Measurements from ENCODE around the gene ZFPL1. TPM values are rescaled to one million over a fixed set of nuclear protein-coding genes. Genes with fewer than 3 reads are reported as not detected.

The ZFPL1 gene
- total RNA-seq, 2 experiments from 2014 or later: 38.4 to 43.9 TPM

DNA sequence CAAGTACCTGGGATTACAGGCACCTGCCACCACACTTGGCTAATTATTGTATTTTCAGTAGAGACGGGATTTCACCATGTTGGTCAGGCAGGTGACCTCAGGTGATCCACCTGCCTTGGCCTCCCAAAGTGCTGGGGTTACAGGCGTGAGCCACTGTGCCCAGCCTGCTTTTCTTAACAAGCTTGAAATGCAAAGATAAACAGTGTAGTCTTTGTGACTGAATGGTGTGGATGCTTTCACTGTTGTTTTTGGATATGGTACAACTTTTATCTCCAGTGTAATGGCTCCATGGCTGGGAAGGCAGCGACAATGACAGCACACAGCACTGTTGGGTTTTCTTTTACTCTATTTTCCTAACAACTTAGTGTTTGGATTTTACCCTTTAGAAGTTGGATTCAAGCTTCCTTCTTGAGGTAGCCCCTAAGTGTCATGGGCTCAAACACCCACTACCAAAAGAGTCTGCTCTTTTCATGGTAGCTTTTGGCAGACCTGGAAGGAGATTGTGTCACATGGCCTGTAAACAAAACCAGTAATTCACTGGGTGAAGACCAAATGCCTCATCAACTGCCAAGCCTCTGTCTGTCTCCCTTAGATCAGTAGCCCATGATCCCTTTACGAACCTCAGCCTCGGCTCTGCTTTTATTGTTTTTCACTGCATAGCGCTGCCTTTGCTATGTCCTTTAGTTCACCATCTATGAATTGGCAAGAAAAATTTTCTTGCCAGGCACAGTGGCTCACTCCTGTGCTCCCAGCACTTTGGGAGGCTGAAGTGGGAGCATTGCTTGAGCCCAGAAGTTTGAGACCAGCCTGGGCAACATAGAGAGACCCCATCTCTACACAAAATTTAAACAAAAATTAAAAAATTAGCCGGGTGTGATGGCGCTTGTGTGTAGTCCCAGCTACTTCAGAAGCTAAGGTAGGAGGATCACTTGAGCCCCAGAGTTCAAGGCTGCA lies 18.4 kb downstream of the ZFPL1 start:
- TF ChIP-seq CTCF (conservative IDR thresholded peaks at IDR 0.05; ENCODE audit: low read length) (no peak), EZH2phosphoT487 (IDR thresholded peaks at IDR 0.05; ENCODE audit: borderline replicate concordance, low read depth, low read length) (no peak)
- POLR2A ChIA-PET: interaction anchor here (1.2 kb wide), 2 partner anchors 19 to 98 kb away, joined by 3 to 4 read pairs; no protein-coding TSS in a partner anchor

GRCh38 chr11:65103476-65103875 lies 19.5 kb downstream of the ZFPL1 start:
- BruUV-seq (replicated peaks): no TSS peak
- no peak overlapping the region for H3K27ac ChIP-seq (ENCODE audit: low read depth, low read length, poor library complexity, severe bottlenecking)
- no peaks in the 10 kb centered on the region for H3K9me3 ChIP-seq (ENCODE audit: low read length)
- no peak for DNase-seq (ENCODE audit: low spot score)
- H3K4me2 ChIP-seq (ENCODE audit: low read length): no peak overlapping the region
- peaks cover 9% of the 10 kb centered on the region for H3K79me2 ChIP-seq (ENCODE audit: insufficient read depth, low read depth, low read length)
- H3K9me2 ChIP-seq (ENCODE audit: insufficient read depth, low read length): no peaks in the 10 kb centered on the region
- H3K4me3 ChIP-seq (ENCODE audit: low read depth, low read length, poor library complexity, severe bottlenecking): no peak overlapping the region
- TF ChIP-seq CTCF (conservative IDR thresholded peaks at IDR 0.05; ENCODE audit: low read length): no peak
- no peak for TF ChIP-seq EZH2phosphoT487 (IDR thresholded peaks at IDR 0.05; ENCODE audit: borderline replicate concordance, low read depth, low read length)
- POLR2A ChIA-PET: interaction anchor here (1.2 kb wide), 2 partner anchors 20 to 99 kb away, joined by 3 to 4 read pairs; no protein-coding TSS in a partner anchor
- no peaks in the 10 kb centered on the region for H3K4me1 ChIP-seq (ENCODE audit: insufficient read depth, low read length, poor library complexity, severe bottlenecking)
- H3K36me3 ChIP-seq (ENCODE audit: insufficient read depth, low read length): peaks cover 27% of the 10 kb centered on the region
- CTCF ChIA-PET (ENCODE audit: unreplicated experiment): no interaction called here
- H2AFZ ChIP-seq (ENCODE audit: low read length): no peak overlapping the region
- intact Hi-C loops (cut with micrococcal nuclease; ENCODE audit: unreplicated experiment): no loop called here
- no peaks in the 10 kb centered on the region for H4K20me1 ChIP-seq (ENCODE audit: insufficient read depth, low read length)

More for the DNA sequence above, 18.4 kb downstream of the ZFPL1 start:
- DNase-seq (ENCODE audit: low spot score): no peak
- H3K4me1 ChIP-seq (ENCODE audit: insufficient read depth, low read length, poor library complexity, severe bottlenecking): peaks cover under 1% of the 10 kb centered on the region
- intact Hi-C loops (cut with micrococcal nuclease; ENCODE audit: unreplicated experiment): no loop called here
- CTCF ChIA-PET (ENCODE audit: unreplicated experiment): interaction anchor here (0.6 kb wide), 1 partner anchor 147 kb away, joined by 3 read pairs; no protein-coding TSS in a partner anchor
- H2AFZ ChIP-seq (ENCODE audit: low read length): no peak overlapping the region
- H3K4me3 ChIP-seq (ENCODE audit: low read depth, low read length, poor library complexity, severe bottlenecking): no peak overlapping the region
- H4K20me1 ChIP-seq (ENCODE audit: insufficient read depth, low read length): no peaks in the 10 kb centered on the region
- no peak overlapping the region for H3K4me2 ChIP-seq (ENCODE audit: low read length)
- BruUV-seq (replicated peaks): no TSS peak
- H3K9me2 ChIP-seq (ENCODE audit: insufficient read depth, low read length): no peaks in the 10 kb centered on the region
- H3K27ac ChIP-seq (ENCODE audit: low read depth, low read length, poor library complexity, severe bottlenecking): no peak overlapping the region
- H3K36me3 ChIP-seq (ENCODE audit: insufficient read depth, low read length): peaks cover 38% of the 10 kb centered on the region
- H3K79me2 ChIP-seq (ENCODE audit: insufficient read depth, low read depth, low read length): peaks cover 18% of the 10 kb centered on the region
- H3K9me3 ChIP-seq (ENCODE audit: low read length): no peaks in the 10 kb centered on the region

DNA sequence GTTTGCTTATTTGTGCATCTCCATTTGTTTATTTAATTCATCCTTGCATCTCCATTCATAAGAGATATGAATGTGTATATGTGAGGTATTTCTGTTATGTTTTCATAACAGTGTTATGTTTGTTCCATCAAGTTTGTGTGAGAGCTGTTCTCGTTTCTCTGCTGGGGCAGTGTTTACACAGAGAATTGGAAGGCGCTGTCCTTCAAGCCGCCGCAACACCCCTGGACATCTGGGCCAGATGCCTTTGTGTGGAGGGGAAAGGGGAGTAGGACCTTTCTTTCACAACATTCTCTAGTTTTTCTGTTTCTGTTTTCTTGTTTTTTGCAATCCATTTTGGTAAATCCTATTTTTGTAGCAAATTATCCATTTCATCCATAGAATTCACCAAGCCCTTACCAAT lies 20.6 kb downstream of the ZFPL1 start:
- no TSS peak for BruUV-seq (replicated peaks)
- TF ChIP-seq CTCF (conservative IDR thresholded peaks at IDR 0.05; ENCODE audit: low read length): no peak
- no peak for TF ChIP-seq EZH2phosphoT487 (IDR thresholded peaks at IDR 0.05; ENCODE audit: borderline replicate concordance, low read depth, low read length)
- Histone ChIP-seq H3K9me3 (ENCODE audit: low read length) (no peaks in the 10 kb centered on the region), H3K4me2 (ENCODE audit: low read length) (no peak overlapping the region), H3K79me2 (ENCODE audit: insufficient read depth, low read depth, low read length) (peaks cover 6% of the 10 kb centered on the region; the same call in 1 of the 2 replicates), H3K4me3 (ENCODE audit: low read depth, low read length, poor library complexity, severe bottlenecking) (no peak overlapping the region), H2AFZ (ENCODE audit: low read length) (no peak overlapping the region), H3K27ac (ENCODE audit: low read depth, low read length, poor library complexity, severe bottlenecking) (no peak overlapping the region), H3K4me1 (ENCODE audit: insufficient read depth, low read length, poor library complexity, severe bottlenecking) (no peaks in the 10 kb centered on the region), H4K20me1 (ENCODE audit: insufficient read depth, low read length) (no peaks in the 10 kb centered on the region), H3K36me3 (ENCODE audit: insufficient read depth, low read length) (peaks cover 22% of the 10 kb centered on the region), H3K9me2 (ENCODE audit: insufficient read depth, low read length) (no peaks in the 10 kb centered on the region)
- ChIA-PET POLR2A (interaction anchor here (0.7 kb wide), 1 partner anchor 223 kb away, joined by 3 read pairs; no protein-coding TSS in a partner anchor), CTCF (ENCODE audit: unreplicated experiment) (no interaction called here)
- intact Hi-C loops (cut with micrococcal nuclease; ENCODE audit: unreplicated experiment): no loop called here
- no peak for DNase-seq (ENCODE audit: low spot score)
